Measurements from ENCODE around the gene ACBD4. TPM values are rescaled to one million over a fixed set of nuclear protein-coding genes. Genes with fewer than 3 reads are reported as not detected.
A peak's percentile ranks its signal among the peaks of the same experiment; 100 is the strongest.

ACBD4 gene
- total and polyA plus RNA-seq, 11 donors, result 3.3 to 9.8 (median 6.3) TPM

- no peaks in the 10 kb centered on the region for H3K27me3 ChIP-seq
- WGBS, 4 donors, result 94 to 96% (median 95%) methylated on average over 38 to 43 of the region's 43 CpGs
- H3K4me1 ChIP-seq, result peaks cover 0 to 46% (median 28%) of the 10 kb centered on the region in 12 donors
- ATAC-seq (no peak), DNase-seq (no peak)
- no peak overlapping the region for H3K27ac ChIP-seq
- peaks cover 0 to 8% (median 0%) of the 10 kb centered on the region in 9 donors for H3K36me3 ChIP-seq
- intact Hi-C loops (cut with DNase I), result no loop called here
- H3K9me3 ChIP-seq, result no peaks in the 10 kb centered on the region
- TF ChIP-seq CTCF (IDR thresholded peaks at IDR 0.05) (no peak), POLR2A (IDR thresholded peaks at IDR 0.05) (no peak)
- no peak overlapping the region for H3K4me3 ChIP-seq
Observed at GRCh38 chr17:45168991-45169752, 33.7 kb downstream of the ACBD4 start.

GRCh38 chr17:45170280-45170930, 34.9 kb downstream of the ACBD4 start:
- Histone ChIP-seq H3K9me3 (no peaks in the 10 kb centered on the region), H3K4me3 (no peak overlapping the region), H3K27me3 (no peaks in the 10 kb centered on the region), H3K27ac (peak overlapping the region; percentile 77 to 93 (median 84)), H3K36me3 (peaks cover 0 to 8% (median 0%) of the 10 kb centered on the region in 9 donors), H3K4me1 (peaks cover 0 to 38% (median 28%) of the 10 kb centered on the region in 12 donors)
- intact Hi-C loops (cut with DNase I), result no loop called here
- WGBS, 4 donors, result 83 to 89% (median 84%) methylated on average over 9 to 12 of the region's 12 CpGs
- DNase-seq, result no peak
- peak in 1 of 4 donors; percentile 43 for ATAC-seq
- TF ChIP-seq CTCF (IDR thresholded peaks at IDR 0.05) (no peak), POLR2A (IDR thresholded peaks at IDR 0.05) (no peak)

- Histone ChIP-seq H3K27me3 (no peaks in the 10 kb centered on the region), H3K9me3 (no peaks in the 10 kb centered on the region), H3K4me1 (peaks cover 0 to 38% (median 28%) of the 10 kb centered on the region in 12 donors), H3K36me3 (peaks cover 0 to 8% (median 0%) of the 10 kb centered on the region in 9 donors), H3K4me3 (peak overlapping the region in 9 of 12 donors; percentile 6 to 43 (median 38)), H3K27ac (peak overlapping the region; percentile 77 to 93 (median 84))
- ATAC-seq, result peak; percentile 45 to 85 (median 82)
- WGBS, 4 donors, result 4 to 35% (median 32%) methylated on average over 3 to 5 of the region's 5 CpGs
- DNase-seq, result peak; percentile 53 to 84 (median 72)
- TF ChIP-seq POLR2A (IDR thresholded peaks at IDR 0.05), result no peak
- TF ChIP-seq CTCF (IDR thresholded peaks at IDR 0.05), result no peak
- intact Hi-C loops (cut with DNase I), result no loop called here
Observed at GRCh38 chr17:45170931-45171337, 35.4 kb downstream of the ACBD4 start.
